SK-N-DZ (cell line): ENCODE results near the gene NAPB.

ENCODE experiments used
- DNase-seq: peaks from one replicate; pipeline ENCODE4 v3.0.0-alpha.2; 2015; ENCODE audit warnings: low spot score

Gene NAPB

DNA sequence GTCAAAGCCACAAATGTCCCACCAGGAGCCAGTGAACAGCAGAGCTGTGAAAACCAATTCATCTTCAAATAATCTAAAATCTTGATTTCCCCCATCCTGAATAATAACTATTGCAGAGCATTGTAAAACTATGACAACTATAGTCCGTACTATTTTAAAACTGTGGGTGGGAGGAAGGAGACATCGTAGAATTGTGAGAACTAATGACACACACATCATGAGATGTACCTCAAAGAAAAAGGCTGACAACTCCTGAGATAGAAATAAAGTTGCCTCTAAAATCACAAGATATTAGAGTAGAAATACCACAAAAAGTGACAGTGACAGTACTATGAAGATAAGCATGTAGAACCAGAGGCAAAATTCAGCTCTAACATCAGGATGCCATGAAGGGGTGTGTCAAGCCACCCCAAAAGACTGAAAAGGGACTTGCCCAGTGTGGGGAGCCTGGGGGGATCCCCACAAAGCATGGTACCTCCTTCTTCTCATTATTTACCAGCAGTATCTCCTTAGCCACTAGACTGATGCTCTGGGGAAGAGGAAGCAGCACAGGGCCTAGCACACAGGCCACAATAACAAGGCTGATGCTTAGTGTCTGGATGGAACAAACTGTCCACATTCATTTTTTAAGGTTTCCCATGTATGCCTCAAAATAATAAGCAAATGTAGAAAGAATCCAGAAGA, 13.4 kb downstream of the NAPB start:
- no peak for DNase-seq

DNA sequence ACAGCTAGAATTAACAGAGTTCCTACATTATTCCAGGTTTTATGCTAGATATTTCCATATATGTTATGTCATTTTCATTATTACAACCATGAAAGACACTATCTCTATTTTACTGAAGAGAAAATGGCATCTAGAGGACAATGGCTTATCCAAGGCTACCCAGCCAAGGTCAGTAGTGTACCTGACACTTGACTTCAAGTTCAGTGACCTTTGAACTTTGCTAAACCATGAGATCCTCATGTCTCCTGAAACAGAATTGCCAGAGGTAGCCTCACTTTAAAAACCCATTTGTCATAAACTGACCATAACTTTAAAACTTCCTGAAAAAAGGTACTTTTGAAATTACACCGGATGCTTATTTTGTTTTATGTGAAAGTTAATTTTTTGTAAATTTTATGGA, 14.4 kb downstream of the NAPB start:
- no peak for DNase-seq

DNA sequence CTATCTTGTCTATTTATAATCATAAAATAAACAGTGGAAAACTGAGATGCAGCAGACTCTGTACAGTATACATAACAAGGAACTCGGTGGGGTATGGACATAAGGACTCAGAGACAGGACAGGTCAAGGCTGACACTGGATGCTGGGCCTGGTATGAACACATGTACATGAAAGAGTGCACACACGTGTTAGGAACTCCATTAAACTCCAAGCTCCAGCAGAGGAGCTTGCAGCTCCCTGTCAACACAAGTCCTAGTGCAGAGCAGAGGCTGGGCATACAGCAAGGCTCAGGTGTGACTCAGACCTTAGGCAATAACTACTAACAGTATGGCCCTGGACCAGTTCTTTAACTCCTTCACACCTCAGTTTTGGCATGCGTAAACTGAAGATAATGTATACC, 17.1 kb downstream of the NAPB start:
- no peak for DNase-seq

DNA sequence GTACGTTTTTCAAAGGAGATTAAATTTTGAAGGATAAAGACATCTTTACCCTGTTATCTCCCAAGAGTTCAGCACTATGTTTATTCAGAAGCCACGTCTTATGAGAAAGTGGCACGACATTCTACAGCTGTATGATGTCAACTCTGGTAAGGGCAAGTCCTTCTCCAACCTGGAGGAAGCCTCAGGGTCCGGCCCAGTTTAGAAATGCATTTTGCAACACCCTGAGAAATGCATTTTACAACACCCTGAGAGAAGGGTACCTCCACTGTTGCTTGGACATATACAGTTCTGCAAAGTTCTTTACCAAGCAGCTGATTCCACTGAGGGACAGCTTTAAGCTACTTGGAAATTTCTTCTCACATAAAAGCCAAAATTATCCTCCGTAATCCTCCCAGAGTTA, 17.5 kb downstream of the NAPB start:
- DNase-seq: no peak

DNA sequence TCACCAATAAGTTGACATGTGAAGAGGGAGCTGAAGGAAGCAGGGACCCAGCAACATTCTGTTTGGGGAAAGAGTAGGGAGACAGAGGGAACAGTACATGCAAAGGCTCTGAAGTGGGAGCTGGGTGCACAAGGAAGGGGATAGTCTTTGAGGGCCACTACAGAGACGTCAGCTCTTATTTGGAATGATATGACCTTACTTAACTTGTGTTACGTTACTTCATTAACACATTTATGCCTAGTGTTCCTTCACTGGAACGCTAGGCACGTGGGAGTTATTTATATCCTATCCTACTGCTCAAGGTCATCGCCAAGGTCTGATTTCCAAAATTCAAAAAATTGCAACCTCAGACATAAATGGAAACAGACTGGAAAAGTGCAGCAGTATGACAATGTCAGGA, 20.2 kb downstream of the NAPB start:
- DNase-seq: no peak

DNA sequence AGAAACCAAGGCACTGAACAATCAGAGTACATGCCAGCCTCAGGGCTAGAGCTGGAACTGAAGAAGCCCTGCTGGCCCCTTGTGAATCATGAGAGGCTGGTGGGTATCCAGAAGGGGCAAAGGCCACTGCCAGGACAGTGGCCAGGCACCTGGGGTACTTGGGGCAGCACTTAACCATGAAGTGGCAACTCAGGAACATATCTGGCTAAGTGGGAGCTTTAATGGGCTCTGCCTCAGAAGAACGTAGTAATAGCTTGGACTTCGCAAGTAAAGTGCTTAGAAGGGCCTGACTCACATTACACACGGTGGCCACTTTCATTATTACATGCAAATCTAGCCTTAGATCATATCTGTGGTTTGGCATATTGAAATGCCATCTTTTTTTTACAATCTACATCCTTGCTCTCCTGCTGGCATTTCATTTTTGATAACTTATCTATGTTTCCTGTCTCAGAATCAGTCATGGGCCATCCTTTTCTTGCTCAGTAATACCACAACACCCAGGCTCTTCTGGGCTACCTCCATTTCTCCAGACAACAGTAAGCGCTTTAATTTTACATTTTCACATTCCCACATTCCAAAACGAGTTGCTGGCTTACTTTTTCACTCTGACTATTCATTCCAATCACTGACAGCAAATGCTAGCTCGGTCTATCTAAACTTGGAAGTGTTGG, 21.6 kb downstream of the NAPB start:
- no peak for DNase-seq

DNA sequence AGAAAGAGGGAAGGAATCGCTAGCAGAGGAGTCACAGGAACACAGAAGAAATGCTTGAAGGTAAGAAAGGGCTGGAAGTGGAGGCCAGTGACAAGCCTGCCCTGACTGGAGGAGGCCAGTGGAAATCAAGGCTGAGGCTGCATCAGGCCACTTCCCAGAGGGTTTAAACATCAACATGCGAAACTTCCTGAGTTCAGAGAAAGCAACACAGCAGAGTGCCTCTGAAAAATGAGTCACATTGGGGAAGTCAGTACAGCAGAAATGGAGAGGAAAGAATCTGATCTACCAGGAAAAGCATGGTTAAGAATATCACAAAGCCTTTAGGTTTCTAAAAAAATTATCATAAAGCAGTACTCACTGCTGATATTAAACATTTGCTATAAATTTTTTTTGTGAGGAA, 23.3 kb downstream of the NAPB start:
- no peak for DNase-seq

DNA sequence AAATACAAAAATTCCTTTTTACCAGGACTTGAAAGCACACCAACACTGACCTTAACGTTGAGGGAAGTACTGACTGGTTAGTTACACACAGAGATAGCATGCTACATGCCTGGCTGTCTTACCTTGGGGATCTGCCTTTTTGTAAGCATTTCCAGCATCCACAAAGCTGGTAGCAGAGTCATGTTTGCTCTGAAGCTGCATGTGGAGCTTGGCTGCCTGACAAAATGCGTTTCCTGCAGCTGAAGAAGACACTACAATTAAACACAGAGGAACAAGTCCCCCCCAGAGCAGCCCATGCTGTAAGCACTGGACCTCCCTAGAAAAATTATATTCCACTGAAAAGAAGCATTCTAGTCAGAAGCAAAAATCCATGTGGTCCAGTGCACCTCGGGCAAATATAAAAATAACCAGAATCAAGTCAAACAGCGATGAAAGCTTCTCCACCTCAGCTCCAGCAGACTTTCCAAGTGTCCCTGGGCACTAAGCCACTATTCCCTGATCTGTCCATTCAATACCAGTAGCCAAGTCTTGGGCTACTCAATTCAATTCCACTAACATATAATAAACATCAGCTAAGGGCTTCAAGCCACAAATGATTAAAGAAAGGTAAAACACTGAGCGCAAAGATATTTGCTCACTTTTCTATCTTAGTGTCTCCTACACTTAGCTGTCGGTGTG, 24.2 kb downstream of the NAPB start:
- no peak for DNase-seq

DNA sequence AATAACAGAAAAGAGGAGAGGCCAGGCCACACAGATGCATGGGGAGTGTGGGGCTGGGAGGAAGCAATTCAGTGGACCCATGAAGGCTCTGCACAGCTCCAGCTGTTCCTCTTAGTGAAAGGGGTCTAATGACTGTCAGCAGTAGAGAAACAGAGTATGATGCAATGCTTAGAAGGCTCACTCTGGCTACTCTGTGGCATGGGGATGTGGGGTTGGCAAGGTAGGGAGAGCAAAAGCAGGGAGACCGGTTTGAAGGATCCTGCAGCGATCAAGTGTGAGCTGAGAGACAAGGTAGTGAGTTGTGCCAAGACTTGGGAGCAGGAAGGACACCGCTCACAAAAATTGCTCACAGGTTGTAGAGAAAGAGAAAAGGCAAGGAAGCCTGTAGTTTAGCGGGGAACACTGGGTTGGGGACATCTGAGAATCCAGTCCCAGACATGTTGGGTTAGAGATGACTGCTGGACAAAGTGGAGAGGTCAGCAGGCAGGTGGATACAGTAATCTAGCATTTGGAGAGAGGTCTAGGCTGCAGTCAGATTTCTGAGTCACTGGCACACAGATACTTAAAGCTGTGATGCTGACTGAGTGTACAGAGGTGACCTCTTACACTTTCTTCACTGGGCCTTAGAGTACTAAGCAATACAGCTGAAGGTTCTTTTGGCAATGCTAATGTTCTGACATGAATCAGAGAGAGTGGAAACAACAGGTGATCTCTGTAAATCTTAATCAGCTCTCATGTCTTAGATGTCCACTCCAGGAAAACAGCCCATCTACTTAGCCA, 27.1 kb downstream of the NAPB start:
- no peak for DNase-seq

DNA sequence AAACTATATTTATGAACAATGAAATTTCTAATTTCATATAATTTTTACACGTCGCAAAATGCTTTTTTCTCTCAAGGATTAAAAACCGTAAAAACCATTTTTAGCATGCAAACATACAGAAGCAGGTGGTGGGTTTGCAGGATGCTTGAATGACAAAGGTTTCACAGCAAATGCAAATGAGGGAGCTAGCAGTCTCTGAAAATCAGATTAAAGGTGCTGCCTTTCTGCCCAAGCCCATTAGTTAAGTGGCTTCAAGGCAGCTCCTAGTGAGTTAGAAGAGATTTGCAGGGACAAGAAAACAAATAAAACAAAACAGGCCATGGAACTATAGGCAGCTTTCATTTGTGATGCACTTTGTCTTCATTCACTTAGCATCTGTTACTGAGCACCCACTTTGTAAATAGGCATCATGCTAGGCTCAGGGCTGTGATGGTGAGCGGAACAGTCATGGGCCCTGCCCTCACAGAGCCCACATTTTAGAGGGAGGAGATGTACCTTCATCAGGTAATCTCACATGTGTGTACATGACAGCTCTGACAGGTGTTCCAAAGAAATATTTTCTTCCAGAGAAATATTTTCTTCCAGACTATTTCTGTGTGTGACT, 29.5 kb downstream of the NAPB start:
- no peak for DNase-seq

DNA sequence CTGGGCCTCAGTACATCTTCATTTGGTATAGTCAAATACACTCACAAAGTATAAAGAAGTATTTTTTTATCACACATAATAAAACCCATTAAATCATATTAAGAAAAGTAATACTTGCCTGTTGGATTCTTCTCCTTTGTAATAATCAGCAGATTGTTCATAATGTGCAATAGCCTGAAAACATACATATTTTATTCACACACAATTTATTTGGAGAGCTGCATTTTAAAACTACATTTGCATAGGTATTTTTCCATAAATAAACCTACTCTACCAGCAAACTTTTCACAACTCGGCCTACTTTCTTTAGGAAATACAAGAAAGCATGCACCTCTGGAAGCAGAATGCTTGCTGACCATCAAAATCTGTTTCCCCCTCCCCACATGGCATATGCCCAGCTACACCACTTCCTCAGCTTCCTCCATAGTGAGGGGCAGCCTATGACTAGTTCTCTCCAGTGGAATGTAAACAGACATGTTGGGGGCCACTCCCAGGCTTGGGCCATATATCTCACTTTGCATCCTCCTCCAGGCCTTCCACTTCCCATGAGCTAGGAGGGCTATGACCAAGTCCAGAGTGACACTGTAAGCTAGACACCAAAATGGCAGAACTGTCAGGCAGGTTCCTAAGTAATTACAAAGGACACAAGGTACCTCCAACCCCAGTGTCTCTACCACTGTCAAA, 31.1 kb downstream of the NAPB start:
- no peak for DNase-seq

DNA sequence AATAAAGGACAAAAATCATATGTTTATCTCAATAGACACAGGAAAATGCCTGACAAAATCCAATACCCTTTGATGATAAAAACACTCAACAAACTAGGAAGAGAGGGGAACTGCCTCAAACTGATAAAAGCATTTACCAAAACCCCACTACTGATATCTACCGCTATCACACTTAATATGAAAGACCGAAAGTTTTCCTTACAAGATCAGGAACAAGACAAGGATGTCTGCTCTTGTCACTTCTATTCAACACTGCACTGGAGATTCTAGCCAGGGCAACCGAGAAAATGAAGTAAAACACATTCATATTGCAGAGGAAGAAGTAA, 34.2 kb downstream of the NAPB start:
- DNase-seq: no peak

DNA sequence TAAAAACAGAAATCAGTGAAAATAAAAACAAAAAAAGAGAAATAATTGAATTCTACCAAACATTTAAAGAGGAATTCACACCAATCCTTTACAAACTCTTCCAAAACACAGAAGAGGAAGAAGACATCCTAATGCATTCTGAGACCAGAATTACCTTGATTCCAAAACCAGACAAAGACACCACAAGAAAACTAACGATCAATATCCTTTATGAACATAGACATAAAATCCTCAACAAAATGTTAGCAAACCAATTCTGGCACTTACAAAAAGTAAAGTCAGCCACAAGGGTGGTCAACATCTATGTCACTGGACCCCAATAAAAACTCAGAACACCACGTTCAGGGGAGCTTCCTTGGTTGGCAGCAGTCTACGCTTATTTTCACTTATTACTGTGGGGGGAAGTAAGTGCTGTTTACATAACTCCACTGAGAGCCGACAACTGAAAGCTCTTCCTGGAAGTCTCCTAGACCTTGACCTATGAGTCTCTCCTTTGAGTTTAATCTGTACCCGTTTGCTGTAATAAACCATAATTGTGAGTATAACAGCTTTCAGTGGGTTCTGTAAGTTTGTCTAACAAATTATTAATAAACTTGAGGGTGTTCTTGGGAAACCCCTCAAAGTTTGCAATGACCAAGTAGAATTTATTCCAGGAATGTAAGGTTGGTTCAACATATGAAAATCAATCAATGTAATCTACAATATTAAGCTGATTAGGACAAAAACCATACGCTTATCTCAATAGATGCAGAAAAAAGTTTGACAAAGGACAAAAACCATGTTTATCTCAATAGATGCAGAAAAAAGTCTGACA, 34.8 kb downstream of the NAPB start:
- DNase-seq: no peak

DNA sequence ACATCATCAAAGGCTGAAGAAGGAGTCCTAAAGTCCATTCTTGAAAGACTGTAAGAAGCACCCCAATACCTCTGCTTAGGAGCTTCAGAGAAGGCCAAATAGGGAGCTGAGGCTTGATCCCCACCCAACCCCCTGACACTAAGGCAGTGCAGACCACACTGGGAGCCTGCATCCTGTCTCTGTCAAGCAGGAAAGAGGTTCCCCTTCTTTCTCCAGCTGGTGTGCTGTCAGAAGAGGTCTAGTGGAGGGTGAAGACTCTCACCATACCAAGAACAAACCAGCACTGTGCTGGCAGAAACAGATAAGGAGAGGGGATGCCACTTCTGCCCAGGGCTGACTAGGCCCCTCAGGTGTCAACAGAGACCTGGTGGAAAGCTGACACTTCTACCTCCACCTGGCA, 39.4 kb downstream of the NAPB start:
- DNase-seq: no peak

DNA sequence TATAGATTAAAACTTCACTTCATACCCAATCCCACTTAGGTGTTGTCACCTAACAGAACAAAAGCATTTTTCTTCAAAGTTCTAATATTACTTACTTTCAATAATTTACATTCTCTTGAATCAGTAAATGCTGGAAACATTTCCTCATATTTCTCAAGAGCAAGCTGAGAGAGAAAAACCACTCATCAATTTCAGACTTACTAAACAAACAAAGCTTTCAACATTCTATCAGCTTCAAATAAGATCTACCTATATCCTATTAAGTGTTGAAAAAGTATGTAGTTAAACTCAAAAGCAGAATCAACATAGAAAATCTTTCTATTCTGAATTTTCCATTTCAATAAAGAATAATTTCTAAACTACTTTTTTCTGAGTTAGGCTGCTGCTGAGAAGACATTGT, 41.5 kb downstream of the NAPB start:
- no peak for DNase-seq

DNA sequence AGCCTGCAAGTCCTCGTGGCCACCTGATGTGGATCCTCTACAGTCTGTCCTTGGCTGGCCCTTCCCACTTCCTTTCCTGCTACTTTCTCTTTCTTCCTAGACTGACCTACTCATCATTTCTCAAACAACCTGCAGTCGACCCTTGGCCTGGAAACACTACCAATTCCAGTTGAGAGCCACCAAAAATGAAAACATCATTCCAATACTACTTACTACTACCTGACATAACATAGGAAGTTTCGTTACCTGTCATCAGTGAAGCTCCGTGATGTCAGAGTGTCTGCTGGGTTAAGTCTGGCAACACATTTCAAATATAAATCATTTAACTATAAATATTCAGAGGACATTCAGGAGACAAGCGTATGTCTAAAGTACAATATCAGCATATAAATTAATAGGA, 45.5 kb downstream of the NAPB start:
- DNase-seq: no peak

DNA sequence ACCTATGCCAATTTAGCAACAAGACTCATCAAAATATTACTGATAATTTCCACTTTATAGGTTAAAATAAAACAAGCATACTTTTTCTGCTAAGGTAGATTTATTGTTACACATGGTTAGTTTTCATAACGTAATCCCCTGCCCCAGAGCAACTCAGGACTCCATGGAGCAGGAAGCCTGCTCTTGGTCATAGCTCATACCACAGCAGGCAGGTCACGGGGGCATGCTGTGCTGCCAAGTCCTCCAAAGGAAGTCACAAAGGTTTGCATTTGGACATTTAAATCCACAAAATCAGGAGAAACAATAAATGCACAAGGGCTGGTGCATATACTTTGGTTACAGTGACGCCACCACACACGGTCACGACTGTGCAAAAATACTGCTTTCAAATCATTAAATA, 46.8 kb downstream of the NAPB start:
- no peak for DNase-seq

DNA sequence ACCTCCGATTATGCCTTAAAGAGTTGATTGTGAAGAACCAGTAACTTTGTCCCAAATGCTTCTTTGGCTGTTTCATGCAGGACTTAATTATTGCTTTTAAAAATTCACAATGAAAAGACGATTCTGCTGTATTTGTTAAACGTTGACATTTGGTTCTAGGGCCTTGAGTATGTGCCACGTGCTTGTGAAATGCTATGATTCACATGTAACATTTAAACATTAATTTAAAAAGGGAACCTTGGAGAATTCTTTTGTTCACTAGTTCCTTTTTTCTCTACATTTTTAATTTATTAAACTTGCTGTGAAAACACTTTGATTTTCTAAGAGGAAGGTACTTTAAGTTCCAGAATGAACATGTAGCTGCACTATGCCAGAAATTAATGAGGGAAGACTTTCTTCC, 49.8 kb downstream of the NAPB start:
- no peak for DNase-seq

DNA sequence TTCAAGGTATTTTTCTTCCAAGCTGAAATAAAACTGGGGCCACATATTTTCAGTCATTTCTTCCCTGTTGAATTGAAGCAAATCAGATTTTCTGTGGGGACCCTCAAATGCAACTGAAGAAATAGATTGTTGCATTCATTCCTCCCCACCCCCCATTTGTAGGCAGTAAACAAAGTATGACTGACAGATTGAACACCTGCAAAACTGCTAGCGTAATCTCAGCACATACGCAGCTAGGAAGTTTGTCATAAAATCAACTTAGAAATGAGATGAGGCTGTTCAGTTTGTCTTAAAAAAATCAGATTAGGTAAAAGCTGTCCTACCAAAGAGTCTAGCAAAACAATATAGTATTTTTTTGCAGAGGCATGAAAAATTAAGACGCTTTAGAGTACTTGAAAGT, 50.4 kb downstream of the NAPB start:
- no peak for DNase-seq

DNA sequence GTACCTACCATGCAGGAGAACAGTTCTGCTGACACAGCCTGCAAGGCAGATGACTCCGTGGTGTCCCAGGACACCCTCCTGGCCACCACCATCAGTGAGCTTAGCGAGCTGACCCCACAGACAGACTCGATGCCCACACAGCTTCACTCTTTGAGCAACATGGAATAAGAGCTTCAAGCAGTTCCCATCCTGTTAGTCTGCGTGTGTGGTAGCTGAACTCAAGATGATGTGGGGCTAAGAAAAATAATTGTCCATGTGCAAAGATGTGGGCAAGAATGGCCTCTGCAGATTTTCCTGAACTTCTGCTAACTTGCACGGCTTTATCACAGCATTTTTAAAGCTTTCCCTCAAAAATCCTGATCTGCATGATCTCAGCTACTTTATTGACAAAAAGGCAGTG, 51.0 kb downstream of the NAPB start:
- no peak for DNase-seq
